ENCODE results near the gene ITGA2B. TPM values are rescaled to one million over a fixed set of nuclear protein-coding genes. Genes with fewer than 3 reads are reported as not detected.

ITGA2B gene
- total and polyA plus RNA-seq, 7 donors: 0.27 to 0.36 (median 0.34) TPM; not detected in 3

DNA sequence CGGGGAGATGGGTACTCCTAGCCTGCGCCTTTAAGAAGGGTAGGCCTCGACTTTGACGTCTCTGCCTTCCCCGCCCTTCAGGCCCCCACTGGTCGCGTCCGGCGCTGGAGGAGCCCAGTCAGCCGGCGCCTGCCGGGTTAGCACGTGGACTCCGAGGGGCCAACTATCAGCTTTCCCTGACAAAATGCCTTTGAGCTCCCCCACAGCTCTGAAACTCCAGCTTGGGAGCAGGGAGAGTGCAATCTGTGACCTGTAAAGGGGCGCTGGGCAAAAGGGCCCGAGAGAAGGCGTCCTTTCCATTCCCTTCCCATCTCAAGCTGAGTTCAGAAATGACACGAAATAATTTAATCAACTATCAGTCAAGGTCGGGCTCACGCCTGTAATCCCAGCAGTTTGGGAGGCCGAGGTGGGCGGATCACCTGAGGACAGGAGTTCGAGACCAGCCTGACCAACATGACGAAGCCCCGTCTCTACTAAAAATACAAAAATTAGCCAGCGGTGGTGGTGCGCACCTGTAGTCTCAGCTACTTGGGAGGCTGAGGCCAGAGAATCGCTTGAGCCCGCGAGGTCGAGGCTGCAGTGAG, 62.5 kb downstream of the ITGA2B start:
- peak; percentile 99 for DNase-seq
- intact Hi-C loops (cut with DNase I): no loop called here
- H3K27ac ChIP-seq: peak overlapping the region; percentile 94 to 99 (median 97)
- H3K9me3 ChIP-seq: no peaks in the 10 kb centered on the region
- no peaks in the 10 kb centered on the region for H3K27me3 ChIP-seq
- TF ChIP-seq POLR2A (IDR thresholded peaks at IDR 0.05): no peak
- TF ChIP-seq POLR2AphosphoS5 (IDR thresholded peaks at IDR 0.05): peak in 3 of 4 donors; percentile 48 to 80 (median 54)
- TF ChIP-seq, protein P1, sequence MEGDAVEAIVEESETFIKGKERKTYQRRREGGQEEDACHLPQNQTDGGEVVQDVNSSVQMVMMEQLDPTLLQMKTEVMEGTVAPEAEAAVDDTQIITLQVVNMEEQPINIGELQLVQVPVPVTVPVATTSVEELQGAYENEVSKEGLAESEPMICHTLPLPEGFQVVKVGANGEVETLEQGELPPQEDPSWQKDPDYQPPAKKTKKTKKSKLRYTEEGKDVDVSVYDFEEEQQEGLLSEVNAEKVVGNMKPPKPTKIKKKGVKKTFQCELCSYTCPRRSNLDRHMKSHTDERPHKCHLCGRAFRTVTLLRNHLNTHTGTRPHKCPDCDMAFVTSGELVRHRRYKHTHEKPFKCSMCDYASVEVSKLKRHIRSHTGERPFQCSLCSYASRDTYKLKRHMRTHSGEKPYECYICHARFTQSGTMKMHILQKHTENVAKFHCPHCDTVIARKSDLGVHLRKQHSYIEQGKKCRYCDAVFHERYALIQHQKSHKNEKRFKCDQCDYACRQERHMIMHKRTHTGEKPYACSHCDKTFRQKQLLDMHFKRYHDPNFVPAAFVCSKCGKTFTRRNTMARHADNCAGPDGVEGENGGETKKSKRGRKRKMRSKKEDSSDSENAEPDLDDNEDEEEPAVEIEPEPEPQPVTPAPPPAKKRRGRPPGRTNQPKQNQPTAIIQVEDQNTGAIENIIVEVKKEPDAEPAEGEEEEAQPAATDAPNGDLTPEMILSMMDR (IDR thresholded peaks at IDR 0.05): no peak
- peak in 1 of 4 donors; percentile 72 for TF ChIP-seq EP300 (IDR thresholded peaks at IDR 0.05)
- peak overlapping the region; percentile 57 to 97 (median 75) for H3K4me3 ChIP-seq
- peaks cover 0 to 41% (median 28%) of the 10 kb centered on the region in 4 donors for H3K4me1 ChIP-seq
- WGBS, 2 donors: 20 to 26% methylated on average over 31 of the region's 31 CpGs
- peaks cover 3 to 7% (median 5%) of the 10 kb centered on the region in 4 donors for H3K36me3 ChIP-seq

DNA sequence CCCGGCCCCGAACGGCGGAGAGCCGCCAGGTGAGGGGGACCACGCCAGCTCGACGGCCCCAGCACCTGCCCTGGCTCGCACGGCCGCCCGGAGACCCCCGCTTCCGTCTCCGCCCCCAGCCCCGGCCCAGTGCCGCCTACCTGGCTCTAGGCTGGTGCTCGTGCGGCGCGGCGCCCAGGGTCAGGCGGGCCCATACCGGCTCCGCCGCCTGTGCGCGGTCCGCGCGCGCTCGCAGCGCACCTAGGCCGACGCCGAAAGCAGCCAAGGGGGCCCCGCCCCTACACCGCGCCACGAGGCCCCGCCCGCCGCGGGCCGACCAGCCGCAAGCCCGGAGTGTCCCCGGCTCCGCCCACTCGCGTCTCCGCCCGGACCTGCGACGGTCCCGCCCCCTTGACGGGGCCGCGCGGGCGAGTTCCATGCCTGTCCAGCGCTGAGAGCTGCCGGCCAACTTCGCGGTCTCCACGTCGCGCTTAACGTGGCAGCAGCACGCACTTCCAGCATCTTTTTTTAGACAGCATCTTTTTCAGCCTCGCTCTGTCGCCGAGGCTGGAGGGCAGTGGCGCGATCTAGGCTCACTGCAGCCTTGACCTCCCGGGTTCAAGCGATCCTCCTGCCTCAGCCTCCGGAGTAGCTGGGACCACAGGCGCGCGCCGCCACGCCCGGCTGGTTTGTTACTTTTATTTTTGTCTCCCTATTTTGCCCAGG, 64.7 kb downstream of the ITGA2B start, which contains the start of gene SLC25A39:
TSS of gene SLC25A39 (minus strand) at position 253 of the 705 bp plus-strand sequence. CDS start 1,261 bp downstream, outside the sequence.
- peaks cover 22 to 30% (median 26%) of the 10 kb centered on the region in 4 donors for H3K36me3 ChIP-seq
- TF ChIP-seq POLR2A (IDR thresholded peaks at IDR 0.05) (peak; percentile 34 to 50), POLR2AphosphoS5 (IDR thresholded peaks at IDR 0.05) (peak; percentile 88 to 97 (median 94)), EP300 (IDR thresholded peaks at IDR 0.05) (no peak)
- peak; percentile 98 for DNase-seq
- peak within 1 kb of the TSS; percentile 67 to 97 (median 88) for H3K4me3 ChIP-seq
- intact Hi-C loops (cut with DNase I): loop anchor here (1.0 kb wide), 2 partner anchors 16 to 103 kb away; partner anchors contain the start of gene RUNDC3A
- peak within 1 kb of the TSS; percentile 94 to 99 (median 97) for H3K27ac ChIP-seq
- H3K4me1 ChIP-seq: peaks cover 0 to 35% (median 26%) of the 10 kb centered on the region in 4 donors
- H3K9me3 ChIP-seq: no peaks in the 10 kb centered on the region
- no peaks in the 10 kb centered on the region for H3K27me3 ChIP-seq
- 0 to 1% methylated on average over 85 of the region's 85 CpGs for WGBS, 2 donors

DNA sequence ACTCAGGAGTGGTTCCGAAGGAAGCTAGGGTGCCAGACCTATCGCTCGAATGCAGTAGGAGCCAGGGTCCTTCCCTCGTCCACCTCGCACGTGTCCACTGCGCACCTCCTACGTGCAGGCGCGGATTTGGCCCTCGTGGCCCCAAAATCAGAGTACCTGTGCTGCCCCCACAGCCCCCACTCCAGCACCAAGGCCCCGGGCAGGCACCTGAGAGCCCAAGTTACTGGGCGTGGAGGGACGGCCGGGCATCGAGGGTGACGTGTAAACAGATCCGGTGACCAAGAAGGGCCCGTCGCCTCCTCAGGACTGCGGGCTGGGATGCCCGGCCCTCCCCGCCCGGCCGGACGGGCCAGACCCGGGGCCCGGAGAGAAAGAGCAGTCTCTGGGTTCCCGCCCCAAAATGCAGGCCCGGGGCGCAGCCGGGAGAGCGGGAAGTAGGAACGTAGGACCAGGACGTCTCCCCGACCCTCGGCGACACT, 65.3 kb downstream of the ITGA2B start:
- Histone ChIP-seq H3K4me3 (peak overlapping the region; percentile 67 to 97 (median 88)), H3K4me1 (peaks cover 0 to 35% (median 26%) of the 10 kb centered on the region in 4 donors), H3K27me3 (no peaks in the 10 kb centered on the region), H3K36me3 (peaks cover 22 to 36% (median 31%) of the 10 kb centered on the region in 4 donors), H3K27ac (peak overlapping the region; percentile 94 to 99 (median 97)), H3K9me3 (no peaks in the 10 kb centered on the region)
- DNase-seq: no peak
- intact Hi-C loops (cut with DNase I): loop anchor here (1.0 kb wide), 2 partner anchors 16 to 103 kb away; partner anchors contain the start of gene RUNDC3A
- WGBS, 2 donors: 1 to 2% methylated on average over 38 of the region's 38 CpGs
- TF ChIP-seq EP300 (IDR thresholded peaks at IDR 0.05): no peak
- TF ChIP-seq, protein P1 (IDR thresholded peaks at IDR 0.05): no peak

DNA sequence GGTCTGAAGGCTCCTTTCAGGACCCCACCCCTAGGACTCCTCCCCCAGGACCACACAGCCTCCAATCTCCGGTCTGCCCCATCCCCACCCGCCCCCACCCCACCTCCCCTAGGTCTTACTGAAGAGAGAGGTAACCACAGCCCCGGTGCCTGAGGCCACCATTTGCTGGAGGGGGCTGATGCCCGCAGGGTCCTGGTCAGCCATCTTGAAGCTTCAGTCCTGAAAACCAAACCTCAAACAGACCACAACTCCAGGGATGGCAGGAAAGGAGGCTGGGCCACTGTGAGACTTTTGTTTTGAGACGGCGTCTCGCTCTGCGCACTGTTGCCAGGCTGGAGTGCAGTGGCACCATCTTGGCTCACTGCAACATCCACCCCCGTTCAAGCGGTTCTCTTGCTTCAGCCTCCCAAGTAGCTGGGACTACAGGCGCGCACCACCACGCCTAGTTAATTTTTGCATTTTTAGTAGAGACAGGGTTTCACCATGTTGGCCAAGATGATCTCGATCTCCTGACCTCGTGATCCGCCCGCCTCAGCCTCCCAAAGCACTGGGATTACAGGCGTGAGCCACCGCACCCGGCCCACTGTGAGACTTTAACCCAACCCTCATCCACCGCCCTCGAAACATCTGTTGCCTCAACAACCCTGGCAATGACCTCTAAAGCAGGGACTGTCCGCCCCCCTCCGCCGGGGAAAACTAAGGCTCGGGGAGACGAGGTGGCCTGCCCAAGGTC, 65.9 kb downstream of the ITGA2B start:
- H3K27ac ChIP-seq: peak overlapping the region in 2 of 4 donors; percentile 94 to 99
- no peaks in the 10 kb centered on the region for H3K27me3 ChIP-seq
- H3K9me3 ChIP-seq: no peaks in the 10 kb centered on the region
- WGBS, 2 donors: 49 to 66% methylated on average over 27 of the region's 27 CpGs
- H3K4me1 ChIP-seq: peaks cover 0 to 35% (median 26%) of the 10 kb centered on the region in 4 donors
- H3K36me3 ChIP-seq: peaks cover 22 to 37% (median 31%) of the 10 kb centered on the region in 4 donors
- intact Hi-C loops (cut with DNase I): loop anchor here (1.0 kb wide), 2 partner anchors 15 to 102 kb away; partner anchors contain the start of gene RUNDC3A
- TF ChIP-seq, protein P1 (IDR thresholded peaks at IDR 0.05): no peak
- TF ChIP-seq EP300 (IDR thresholded peaks at IDR 0.05) (no peak), POLR2AphosphoS5 (IDR thresholded peaks at IDR 0.05) (no peak), POLR2A (IDR thresholded peaks at IDR 0.05) (no peak)
- no peak for DNase-seq
- peak overlapping the region; percentile 67 to 97 (median 88) for H3K4me3 ChIP-seq
